HG02938 (cell line): ENCODE data around the gene SEMA3A.
"Not testable (repeated sequence)": the region's sequence is repeated elsewhere in the genome, so short reads cannot be mapped to it uniquely, and the experiment has no call there.

Experiments used
- ATAC-seq: cut with Tn5 transposase; IDR thresholded peaks from one replicate; pipeline ENCODE4 v1.9.1; 2021; ENCODE audit warnings: mild to moderate bottlenecking, moderate library complexity; ENCODE audit not compliant: unreplicated experiment

The SEMA3A gene

GRCh38 chr7:84157171-84157570 lies 37.4 kb downstream of the SEMA3A start:
- no peak for ATAC-seq

DNA sequence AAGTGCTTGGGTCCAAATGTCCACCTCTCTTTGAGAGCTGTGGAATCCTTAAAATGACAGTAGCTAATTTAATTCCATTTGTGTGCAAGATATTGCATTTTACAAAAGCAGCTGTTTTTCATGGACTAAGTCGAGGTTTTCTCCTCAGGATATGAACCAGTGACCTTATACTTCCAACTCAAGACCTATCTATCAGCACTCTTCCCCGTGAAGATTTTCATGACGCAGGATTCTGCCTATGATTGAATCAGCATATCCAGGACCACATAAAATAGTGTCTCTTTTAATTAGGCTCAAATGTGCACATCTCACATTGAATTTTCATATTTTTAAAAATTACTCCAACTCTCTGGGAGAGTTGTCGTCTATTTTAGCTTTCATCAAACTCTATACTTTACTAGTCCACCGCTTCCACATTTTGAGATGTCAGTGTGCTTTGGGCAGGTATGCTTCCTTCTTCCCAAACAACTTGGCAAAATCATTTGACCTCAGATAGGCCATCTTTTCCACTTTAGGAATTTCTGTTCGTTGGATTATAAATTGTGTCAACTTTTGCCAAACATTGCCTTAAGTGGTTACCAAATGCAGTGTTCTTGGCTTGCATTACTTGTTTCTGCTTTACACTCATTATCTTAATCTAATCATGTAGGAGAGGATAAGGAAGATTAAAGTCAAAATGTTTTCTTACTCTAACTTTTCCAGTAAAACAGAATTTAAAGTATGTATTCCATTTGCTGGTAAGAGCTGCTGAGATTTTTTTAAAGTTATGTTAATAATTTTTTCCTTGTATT lies 39.4 kb downstream of the SEMA3A start:
- no peak for ATAC-seq

- ATAC-seq, result no peak
Observed at GRCh38 chr7:84152995-84153394, 41.6 kb downstream of the SEMA3A start.

DNA sequence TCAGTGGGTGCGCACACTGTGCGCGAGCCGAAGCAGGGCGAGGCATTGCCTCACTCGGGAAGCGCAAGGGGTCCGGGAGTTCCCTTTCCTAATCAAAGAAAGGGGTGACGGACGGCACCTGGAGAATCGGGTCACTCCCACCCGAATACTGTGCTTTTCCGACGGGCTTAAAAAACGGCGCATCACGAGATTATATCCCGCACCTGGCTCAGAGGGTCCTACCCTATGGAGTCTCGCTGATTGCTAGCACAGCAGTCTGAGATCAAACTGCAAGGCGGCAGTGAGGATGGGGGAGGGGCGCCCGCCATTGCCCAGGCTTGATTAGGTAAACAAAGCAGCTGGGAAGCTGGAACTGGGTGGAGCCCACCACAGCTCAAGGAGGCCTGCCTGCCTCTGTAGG lies 44.2 kb downstream of the SEMA3A start:
- not testable (repeated sequence) for ATAC-seq

GRCh38 chr7:84149573-84149972 lies 45.0 kb downstream of the SEMA3A start:
- no peak for ATAC-seq

DNA sequence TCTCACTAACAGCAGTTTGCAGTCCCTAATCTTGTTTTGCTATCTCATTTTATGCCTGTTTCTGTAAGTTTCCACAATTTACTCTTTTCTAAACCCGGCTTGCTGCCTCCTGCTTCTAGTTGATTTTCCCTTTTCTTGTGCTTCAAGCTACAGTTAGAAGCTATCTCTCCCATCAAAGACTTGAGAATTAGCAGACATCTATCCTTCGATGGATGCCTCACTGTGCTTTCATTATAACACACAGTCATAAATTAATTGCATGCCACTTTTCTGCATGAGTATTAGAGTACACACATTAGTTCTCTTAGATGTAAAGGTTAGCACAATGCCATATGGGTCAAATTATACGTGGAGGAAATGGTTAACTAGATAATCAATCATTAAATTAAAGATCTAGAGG lies 48.7 kb downstream of the SEMA3A start:
- ATAC-seq, result no peak

GRCh38 chr7:84144935-84145334 lies 49.7 kb downstream of the SEMA3A start:
- ATAC-seq, result no peak

GRCh38 chr7:84144480-84144879 lies 50.1 kb downstream of the SEMA3A start:
- ATAC-seq, result no peak

GRCh38 chr7:84142726-84143125 lies 51.9 kb downstream of the SEMA3A start:
- ATAC-seq, result no peak

- ATAC-seq, result no peak
Observed at GRCh38 chr7:84139986-84140729, 54.4 kb downstream of the SEMA3A start.

- ATAC-seq, result no peak
Observed at GRCh38 chr7:84138411-84138810, 56.2 kb downstream of the SEMA3A start.

DNA sequence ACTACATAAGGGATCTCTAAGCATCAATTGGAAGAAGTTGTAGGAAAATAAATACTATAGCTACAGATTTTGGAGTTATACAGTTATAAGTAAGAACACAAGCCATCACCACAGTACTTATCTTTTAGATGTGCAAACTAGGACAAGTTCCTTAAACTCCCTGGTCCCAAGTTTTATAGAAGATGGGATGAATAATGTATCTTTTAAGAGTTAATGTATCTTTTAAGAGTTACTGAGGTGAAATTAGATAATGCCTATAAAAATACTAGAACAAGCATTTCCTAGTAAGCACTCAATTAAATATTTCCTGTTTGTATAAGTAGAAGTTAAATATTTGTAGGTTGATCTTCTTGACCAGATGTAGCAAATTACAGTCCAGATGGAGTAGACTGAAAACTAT lies 56.8 kb downstream of the SEMA3A start:
- ATAC-seq, result no peak

- ATAC-seq, result no peak
Observed at GRCh38 chr7:84136809-84137208, 57.8 kb downstream of the SEMA3A start.

DNA sequence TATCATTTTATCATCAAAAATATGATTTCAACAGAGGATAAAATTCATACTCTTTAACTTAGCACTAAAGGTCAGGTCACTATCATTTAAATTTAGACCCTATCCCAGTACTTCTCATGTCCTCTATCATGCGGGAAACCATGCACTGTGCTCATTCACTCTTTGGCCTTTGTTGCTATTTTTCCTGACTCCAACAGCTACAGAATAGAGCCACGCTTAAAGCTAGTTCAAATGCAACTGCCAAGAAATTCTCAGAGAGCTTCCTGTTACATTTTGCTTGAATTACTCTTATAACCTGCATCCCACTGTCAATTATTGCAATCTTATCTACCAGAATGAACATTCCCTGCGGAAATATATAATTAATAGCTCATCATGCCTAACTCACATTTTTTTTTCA lies 58.3 kb downstream of the SEMA3A start:
- ATAC-seq, result no peak

DNA sequence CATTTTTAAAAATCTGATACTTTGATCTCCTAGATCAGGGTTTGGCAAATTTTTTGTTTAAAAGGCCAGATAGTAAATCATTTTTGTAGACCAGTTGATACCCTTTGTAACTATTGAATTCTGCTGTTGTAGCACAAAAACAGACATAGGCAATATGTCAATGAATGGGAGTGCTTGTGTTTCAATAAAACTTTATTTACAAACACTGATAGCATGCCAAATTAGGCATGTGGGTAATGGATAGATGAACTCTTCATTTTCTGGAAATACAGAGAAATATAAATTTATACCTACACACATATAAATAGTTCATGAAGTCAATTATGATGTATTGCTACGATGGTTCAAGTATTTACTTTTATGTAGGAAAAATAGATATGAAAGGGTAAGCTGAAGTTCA lies 60.4 kb downstream of the SEMA3A start:
- no peak for ATAC-seq

DNA sequence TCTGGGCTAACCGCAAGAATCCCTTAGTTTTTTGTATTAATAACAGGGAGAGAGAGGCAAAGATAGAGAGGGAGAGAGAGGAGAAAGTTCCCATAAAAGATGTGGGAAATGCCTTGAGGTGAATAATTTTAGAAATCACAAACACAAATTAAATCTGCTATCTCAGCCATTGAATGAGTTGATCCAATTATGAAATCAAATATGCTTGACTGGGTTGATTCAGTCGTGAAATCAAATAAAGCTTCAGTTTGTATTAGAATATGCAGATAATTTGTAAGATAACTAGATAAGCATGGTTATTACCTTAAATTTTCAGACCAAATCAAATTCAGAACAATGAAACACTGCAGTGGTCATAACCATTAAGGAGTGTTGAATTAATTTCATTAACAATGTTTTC lies 68.9 kb downstream of the SEMA3A start:
- no peak for ATAC-seq

DNA sequence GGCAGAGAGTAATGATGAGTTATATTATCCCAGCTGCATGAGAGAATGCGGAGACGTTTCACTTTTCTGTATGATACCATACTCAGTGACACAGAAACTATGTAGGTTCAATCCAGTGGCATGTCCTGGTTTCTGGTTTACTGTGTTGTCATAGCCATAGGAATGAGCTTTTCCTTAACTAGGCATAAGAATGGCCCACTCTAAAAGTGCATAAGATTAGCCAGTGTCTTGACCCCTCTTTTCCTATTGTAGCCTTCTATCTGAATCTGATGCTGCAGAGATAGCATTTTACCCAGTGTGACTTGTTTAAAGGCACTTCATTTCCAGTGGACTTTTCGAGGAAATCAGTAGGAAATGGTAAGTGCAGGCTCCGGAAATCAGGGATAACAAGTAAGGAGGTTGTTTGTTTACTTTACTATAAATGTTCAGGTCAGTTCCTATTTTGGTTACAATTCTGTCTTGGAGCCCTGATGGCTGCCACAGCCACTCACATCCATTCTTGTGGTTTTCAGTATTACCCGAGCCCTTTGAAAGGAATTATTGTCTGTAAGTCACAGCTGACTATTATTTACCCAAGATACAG lies 70.5 kb downstream of the SEMA3A start:
- ATAC-seq, result no peak

GRCh38 chr7:84122582-84123360 lies 71.8 kb downstream of the SEMA3A start:
- ATAC-seq, result no peak

DNA sequence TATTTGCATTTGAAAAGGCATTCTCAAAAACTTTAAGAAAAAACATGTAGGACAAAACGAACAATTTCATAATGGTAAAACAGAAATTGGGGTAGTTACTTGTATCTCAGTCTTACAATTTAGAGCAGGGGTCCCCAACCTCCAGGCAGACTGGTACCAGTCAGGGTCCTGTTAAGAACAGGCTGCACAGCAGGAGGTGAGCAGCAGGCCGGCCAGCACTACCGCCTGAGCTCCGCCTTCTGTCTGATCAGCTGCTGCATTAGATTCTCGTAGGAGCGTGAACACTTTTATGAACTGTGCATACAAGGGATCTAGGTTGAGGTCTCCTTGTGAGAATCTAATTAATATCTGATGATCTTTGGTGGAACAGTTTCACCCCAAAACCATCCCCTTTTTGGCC lies 77.3 kb downstream of the SEMA3A start:
- no peak for ATAC-seq

GRCh38 chr7:84113906-84114850 lies 80.4 kb downstream of the SEMA3A start:
- ATAC-seq, result no peak
